ENCODE results near the gene COL27A1. TPM values are rescaled to one million over a fixed set of nuclear protein-coding genes. Genes with fewer than 3 reads are reported as not detected.

COL27A1 gene
- total RNA-seq, 1 donor from 2014 or later: 1.3 TPM

DNA sequence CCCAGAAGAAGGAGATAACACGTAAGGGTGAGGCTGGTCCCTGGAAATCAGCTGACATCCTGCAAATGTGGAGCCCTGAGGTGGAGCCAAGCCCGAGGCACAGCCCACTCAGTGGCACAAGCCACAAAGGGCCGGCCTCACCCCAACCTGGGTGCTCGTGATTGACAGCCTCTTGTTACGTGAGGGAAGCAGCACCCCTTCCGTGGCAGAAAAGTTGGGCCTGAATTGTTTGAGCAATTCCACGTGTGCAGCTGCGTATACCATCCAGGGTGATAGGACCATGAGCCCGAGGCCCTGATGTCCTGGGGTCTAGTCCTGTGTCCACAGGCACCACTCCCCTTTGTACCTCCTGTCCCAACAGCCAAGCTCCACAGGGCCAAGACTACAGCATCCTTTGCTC, 179.2 kb downstream of the COL27A1 start:
- H3K27me3 ChIP-seq (ENCODE audit: control insufficient read depth, insufficient read depth, low read length): no peaks in the 10 kb centered on the region
- DNase-seq (ENCODE audit: low read depth) (no peak), FAIRE-seq (no peak)
- no peaks in the 10 kb centered on the region for H3K36me3 ChIP-seq (ENCODE audit: control insufficient read depth, insufficient read depth, low read length)
- TF ChIP-seq, protein P1, sequence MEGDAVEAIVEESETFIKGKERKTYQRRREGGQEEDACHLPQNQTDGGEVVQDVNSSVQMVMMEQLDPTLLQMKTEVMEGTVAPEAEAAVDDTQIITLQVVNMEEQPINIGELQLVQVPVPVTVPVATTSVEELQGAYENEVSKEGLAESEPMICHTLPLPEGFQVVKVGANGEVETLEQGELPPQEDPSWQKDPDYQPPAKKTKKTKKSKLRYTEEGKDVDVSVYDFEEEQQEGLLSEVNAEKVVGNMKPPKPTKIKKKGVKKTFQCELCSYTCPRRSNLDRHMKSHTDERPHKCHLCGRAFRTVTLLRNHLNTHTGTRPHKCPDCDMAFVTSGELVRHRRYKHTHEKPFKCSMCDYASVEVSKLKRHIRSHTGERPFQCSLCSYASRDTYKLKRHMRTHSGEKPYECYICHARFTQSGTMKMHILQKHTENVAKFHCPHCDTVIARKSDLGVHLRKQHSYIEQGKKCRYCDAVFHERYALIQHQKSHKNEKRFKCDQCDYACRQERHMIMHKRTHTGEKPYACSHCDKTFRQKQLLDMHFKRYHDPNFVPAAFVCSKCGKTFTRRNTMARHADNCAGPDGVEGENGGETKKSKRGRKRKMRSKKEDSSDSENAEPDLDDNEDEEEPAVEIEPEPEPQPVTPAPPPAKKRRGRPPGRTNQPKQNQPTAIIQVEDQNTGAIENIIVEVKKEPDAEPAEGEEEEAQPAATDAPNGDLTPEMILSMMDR (IDR thresholded peaks at IDR 0.05; ENCODE audit: insufficient read depth, low read length, severe bottlenecking): no peak
- H3K4me3 ChIP-seq (ENCODE audit: low read depth, low read length): no peak overlapping the region

DNA sequence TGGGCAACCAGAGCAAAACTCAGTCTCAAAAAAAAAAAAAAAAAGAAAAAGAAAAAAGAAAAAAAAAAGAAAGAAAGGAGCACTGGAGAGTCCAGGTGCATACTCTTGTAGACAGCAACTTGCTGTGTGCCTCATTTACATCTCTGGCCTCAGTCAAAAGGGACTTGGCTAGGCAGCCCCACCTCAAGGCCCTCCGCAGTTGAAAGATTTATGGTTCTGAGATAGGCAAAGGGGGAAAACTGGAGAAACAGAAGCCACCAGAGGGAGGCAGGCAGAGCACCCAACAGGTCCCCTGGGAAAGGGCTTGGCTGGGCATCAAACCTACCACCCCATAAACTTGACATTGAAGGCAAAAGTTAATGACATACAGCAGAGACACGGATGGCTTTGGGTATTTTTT, 180.4 kb downstream of the COL27A1 start:
- H3K4me3 ChIP-seq (ENCODE audit: low read depth, low read length): no peak overlapping the region
- no peak for FAIRE-seq

DNA sequence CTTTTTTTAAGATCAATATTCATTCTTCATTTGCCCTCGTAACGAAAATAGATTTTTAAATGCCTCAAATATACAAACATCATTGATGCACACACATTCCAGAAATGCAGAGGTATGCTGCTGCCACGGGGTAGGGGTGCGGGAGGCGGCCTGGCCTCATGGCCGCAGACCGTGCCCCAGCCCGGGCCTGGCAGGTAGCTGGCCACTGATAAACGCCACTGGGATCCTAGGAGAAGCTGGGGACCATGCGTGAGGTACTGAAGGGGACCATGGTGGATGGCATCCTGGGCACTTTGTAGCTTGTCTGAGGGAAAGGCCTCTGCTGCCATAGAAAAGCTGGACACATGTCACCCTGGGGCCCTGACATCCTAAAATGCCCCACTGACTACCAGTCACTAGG, 180.8 kb downstream of the COL27A1 start:
- no peak for DNase-seq (ENCODE audit: low read depth)
- FAIRE-seq: no peak
- Histone ChIP-seq H3K27me3 (ENCODE audit: control insufficient read depth, insufficient read depth, low read length) (no peaks in the 10 kb centered on the region), H3K36me3 (ENCODE audit: control insufficient read depth, insufficient read depth, low read length) (peaks cover 1% of the 10 kb centered on the region), H3K4me3 (ENCODE audit: low read depth, low read length) (no peak overlapping the region)
- TF ChIP-seq, protein P1 (IDR thresholded peaks at IDR 0.05; ENCODE audit: insufficient read depth, low read length, severe bottlenecking): no peak

More for the DNA sequence above, 180.4 kb downstream of the COL27A1 start:
- no peak for DNase-seq (ENCODE audit: low read depth)
- Histone ChIP-seq H3K36me3 (ENCODE audit: control insufficient read depth, insufficient read depth, low read length) (no peaks in the 10 kb centered on the region), H3K27me3 (ENCODE audit: control insufficient read depth, insufficient read depth, low read length) (no peaks in the 10 kb centered on the region)
- TF ChIP-seq, protein P1 (IDR thresholded peaks at IDR 0.05; ENCODE audit: insufficient read depth, low read length, severe bottlenecking): no peak

DNA sequence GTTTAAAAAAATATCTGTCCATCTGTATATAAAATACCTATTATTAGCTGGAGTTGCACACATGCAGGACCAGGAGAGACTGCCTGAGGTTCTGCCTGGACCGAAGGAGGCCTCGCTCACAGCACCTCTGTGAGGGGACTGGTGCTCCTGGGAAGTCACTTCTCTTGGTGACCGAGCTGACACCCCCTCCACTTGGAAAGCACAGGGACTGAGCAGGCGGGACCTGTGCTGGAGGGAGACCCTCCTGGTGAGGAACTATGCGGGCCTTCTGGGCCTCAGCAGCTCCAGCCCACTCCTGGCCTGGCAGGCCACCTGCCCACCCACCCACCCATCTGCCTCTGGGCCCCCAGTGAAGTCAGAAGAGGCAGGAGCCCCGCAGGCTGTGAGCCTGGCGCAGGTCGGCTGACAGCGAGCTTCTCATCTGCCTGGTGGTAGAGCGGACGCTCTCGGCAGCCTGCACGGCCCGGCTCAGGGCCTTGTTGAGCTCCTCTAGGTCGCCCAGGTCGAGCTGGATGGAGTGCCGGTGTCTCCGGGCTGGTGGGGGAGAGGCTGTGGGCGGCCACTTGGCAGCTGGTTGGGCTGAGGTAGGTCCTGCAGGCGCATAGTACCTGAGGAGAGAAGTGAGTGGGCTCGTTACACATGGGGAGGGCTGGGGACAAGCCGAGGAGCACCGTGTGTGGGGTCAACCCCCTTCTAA, 181.5 kb downstream of the COL27A1 start:
- H3K27me3 ChIP-seq (ENCODE audit: control insufficient read depth, insufficient read depth, low read length): no peaks in the 10 kb centered on the region
- DNase-seq (ENCODE audit: low read depth): no peak
- no peak overlapping the region for H3K4me3 ChIP-seq (ENCODE audit: low read depth, low read length)
- H3K36me3 ChIP-seq (ENCODE audit: control insufficient read depth, insufficient read depth, low read length): peaks cover 2% of the 10 kb centered on the region
- no peak for FAIRE-seq
- TF ChIP-seq, protein P1 (IDR thresholded peaks at IDR 0.05; ENCODE audit: insufficient read depth, low read length, severe bottlenecking): no peak

DNA sequence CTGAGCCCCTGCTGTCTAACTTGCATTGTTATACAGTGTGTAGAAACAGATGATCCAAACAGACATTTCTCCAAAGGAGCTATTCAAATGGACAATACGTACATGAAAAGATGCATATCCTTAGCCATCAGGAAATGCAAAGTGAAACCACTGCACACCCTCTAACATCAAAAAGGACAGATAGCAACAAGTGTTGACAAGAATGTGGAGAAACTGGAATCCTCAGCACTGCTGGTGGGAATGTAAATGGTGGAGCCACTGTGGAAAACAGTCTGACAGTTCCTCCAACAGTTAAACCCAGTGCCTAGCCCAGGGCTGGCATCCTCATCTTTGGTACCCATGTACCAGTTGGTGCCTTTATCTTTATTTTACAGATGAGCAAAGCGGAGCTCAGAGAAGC, 182.8 kb downstream of the COL27A1 start:
- H3K27me3 ChIP-seq (ENCODE audit: control insufficient read depth, insufficient read depth, low read length): no peaks in the 10 kb centered on the region
- no peak for DNase-seq (ENCODE audit: low read depth)
- H3K36me3 ChIP-seq (ENCODE audit: control insufficient read depth, insufficient read depth, low read length): peaks cover 2% of the 10 kb centered on the region
- FAIRE-seq: peak; percentile 18
- H3K4me3 ChIP-seq (ENCODE audit: low read depth, low read length): no peak overlapping the region
- TF ChIP-seq, protein P1 (IDR thresholded peaks at IDR 0.05; ENCODE audit: insufficient read depth, low read length, severe bottlenecking): no peak
